ENCODE results near the gene B4GALT1. TPM values are rescaled to one million over a fixed set of nuclear protein-coding genes. Genes with fewer than 3 reads are reported as not detected.

The B4GALT1 gene
- total RNA-seq, 1 donor: 41.0 TPM

DNA sequence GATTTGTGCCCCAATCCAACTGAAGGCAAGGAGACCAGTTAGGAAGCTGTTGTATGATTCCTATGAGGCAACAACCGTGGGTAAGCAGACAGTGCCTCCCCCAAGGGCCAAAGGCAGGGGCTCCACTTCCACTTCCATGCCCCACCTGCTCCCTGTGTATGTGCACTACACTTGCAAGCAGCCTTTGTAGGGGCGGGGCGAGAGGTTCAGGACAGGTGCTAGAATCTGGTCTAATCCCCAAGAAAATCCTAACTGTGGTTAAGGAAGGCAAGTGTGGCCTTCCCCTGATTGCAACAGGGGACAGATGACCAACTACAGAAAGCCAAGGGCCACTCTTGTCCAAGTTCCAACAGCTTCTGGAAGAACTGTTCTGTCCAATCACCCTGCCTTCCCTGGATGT, 41.7 kb downstream of the B4GALT1 start:
- no peak for DNase-seq (ENCODE audit: low read depth)
- TF ChIP-seq, protein P1, sequence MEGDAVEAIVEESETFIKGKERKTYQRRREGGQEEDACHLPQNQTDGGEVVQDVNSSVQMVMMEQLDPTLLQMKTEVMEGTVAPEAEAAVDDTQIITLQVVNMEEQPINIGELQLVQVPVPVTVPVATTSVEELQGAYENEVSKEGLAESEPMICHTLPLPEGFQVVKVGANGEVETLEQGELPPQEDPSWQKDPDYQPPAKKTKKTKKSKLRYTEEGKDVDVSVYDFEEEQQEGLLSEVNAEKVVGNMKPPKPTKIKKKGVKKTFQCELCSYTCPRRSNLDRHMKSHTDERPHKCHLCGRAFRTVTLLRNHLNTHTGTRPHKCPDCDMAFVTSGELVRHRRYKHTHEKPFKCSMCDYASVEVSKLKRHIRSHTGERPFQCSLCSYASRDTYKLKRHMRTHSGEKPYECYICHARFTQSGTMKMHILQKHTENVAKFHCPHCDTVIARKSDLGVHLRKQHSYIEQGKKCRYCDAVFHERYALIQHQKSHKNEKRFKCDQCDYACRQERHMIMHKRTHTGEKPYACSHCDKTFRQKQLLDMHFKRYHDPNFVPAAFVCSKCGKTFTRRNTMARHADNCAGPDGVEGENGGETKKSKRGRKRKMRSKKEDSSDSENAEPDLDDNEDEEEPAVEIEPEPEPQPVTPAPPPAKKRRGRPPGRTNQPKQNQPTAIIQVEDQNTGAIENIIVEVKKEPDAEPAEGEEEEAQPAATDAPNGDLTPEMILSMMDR (IDR thresholded peaks at IDR 0.05; ENCODE audit: insufficient read depth, low read length): no peak
- no peak overlapping the region for H3K4me3 ChIP-seq (ENCODE audit: low read depth, low read length)

DNA sequence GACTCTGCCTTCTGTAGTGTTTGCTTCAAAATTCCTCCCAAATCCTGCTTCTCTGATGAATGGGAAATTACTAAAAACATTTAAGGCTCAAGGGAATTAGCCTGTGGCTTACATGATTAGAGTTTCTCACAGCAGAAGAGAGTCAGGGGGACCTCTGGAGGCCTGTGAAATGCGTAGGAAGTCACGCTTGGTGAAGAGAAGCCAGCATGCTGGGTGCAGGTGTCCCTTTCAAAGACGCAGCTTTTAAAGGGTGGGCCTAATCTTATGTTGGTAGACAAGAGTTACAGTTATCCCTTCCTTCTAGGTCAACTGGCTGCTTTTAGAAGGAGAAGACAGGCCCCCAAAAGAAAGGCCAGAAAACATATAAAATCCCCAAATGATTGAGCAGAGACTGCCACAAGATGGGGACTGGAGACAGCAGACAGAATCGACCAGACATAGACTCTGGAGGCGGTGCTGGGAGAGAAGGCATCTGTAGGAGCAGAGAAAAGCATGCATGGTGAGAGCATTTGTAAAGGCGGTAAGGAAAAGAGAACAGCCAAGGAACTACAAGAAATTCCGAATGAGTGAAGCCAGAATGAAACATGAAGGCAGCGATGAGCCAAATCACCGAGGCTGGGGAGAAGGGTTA, 42.3 kb downstream of the B4GALT1 start:
- TF ChIP-seq, protein P1 (IDR thresholded peaks at IDR 0.05; ENCODE audit: insufficient read depth, low read length): no peak
- no peak overlapping the region for H3K4me3 ChIP-seq (ENCODE audit: low read depth, low read length)
- no peak for DNase-seq (ENCODE audit: low read depth)

DNA sequence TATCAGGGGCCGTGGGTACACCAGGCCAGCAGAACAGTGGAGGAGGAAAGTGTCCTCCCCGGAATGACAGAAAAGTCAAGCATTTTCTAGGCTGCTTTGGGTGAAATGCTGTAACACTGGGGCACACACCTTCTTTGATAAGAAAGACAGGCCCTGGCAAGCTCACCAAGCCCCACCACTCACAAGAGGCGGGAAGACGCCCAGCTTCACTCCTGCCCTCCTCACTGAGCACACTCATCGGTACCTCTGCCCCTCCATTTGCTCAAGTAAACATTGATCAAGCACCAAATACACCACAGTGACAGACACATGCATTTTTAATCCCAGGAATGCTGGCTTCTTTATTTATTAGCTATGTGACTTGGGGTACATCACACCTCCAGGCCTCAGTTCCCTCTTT, 43.1 kb downstream of the B4GALT1 start:
- TF ChIP-seq, protein P1 (IDR thresholded peaks at IDR 0.05; ENCODE audit: insufficient read depth, low read length): no peak
- no peak for DNase-seq (ENCODE audit: low read depth)
- no peak overlapping the region for H3K4me3 ChIP-seq (ENCODE audit: low read depth, low read length)

DNA sequence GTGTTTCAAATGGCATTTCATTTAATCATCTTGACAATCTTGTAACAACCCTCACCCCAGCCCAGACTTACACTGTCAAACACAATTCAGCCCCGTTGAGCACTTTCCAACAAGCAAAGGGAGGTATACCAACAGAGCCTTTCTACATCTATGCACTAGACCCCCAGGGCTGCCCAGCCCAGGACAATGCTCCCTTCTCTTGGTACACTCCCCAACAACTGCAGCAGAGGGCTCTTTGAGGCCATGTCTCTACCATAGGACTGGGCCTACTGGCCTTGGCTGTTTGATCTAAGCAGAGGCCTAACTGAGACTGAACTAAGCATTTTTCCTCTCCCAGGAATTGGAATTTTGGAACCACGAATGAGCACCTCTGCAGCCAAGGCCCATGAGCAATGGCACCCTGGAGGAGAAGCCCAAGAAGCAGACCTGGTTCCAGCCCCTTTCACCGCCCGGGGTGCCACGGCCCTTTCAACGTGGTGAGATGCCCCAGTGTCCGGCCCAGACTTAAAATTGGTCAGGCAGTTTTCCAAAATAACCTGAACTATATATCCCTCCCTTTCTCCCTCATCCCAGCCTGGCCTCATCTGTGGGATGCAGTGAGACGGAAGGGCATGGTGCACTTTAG, 43.6 kb downstream of the B4GALT1 start:
- H3K4me3 ChIP-seq (ENCODE audit: low read depth, low read length): no peak overlapping the region
- no peak for DNase-seq (ENCODE audit: low read depth)
- TF ChIP-seq, protein P1 (IDR thresholded peaks at IDR 0.05; ENCODE audit: insufficient read depth, low read length): no peak

DNA sequence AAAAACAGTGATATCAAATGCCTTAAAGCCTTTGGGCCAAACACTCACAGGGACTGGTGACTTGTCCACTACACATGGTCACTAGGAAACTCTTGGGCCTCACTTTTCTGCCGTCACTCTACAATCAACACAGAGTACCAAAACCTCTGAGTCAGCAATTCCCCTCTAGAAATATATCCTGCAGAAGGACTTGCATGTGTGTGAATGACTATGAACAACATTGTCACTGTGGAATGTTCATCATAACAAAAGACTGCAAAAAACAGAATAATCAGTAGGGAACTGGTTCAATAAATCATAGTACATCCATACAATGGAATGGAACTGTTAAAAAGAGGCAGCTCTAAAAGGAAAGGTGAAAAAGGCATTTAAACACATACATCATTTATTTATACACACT, 46.5 kb downstream of the B4GALT1 start:
- H3K4me3 ChIP-seq (ENCODE audit: low read depth, low read length): no peak overlapping the region
- no peak for DNase-seq (ENCODE audit: low read depth)
- TF ChIP-seq, protein P1 (IDR thresholded peaks at IDR 0.05; ENCODE audit: insufficient read depth, low read length): no peak

DNA sequence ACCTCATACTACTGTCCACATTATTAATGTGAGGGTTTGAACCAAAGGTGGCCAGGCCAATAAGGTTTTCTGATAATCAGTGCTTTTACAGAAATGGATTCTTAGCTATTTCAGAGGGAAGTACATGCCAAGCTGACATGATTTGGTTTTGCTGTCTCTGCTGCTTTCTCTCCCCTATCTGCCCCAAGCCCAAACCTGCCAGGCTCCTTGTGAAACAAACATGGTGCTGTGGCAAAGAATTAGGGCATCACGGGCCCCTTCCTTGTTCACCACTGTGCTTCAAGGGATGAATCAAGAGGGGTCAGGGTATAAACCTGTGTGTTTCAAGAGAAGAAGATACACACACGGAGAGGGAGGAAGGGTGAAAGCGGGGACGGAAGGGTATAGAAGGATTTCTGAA, 49.3 kb downstream of the B4GALT1 start:
- DNase-seq (ENCODE audit: low read depth): no peak
- TF ChIP-seq, protein P1 (IDR thresholded peaks at IDR 0.05; ENCODE audit: insufficient read depth, low read length): no peak
- H3K4me3 ChIP-seq (ENCODE audit: low read depth, low read length): no peak overlapping the region
